Testis (tissue), 3 donors: ENCODE measurements around the gene NEUROD1. TPM values are rescaled to one million over a fixed set of nuclear protein-coding genes. Genes with fewer than 3 reads are reported as not detected.

Experiments used
- DNase-seq: peaks from one replicate; pipeline ENCODE4 v3.0.0-alpha.2; 2019
- H3K27ac ChIP-seq, 2 donors: fragments of 200-600 bp; sonication (generic); one replicate each; pipeline ENCODE4 v1.5.1; 2019
- H3K27me3 ChIP-seq: fragments of 200-600 bp; sonication (generic); one replicate; pipeline ENCODE4 v1.5.1; 2019
- H3K36me3 ChIP-seq: fragments of 200-600 bp; sonication (generic); one replicate; pipeline ENCODE4 v1.5.1; 2017; ENCODE audit warnings: low read depth; ENCODE audit errors: missing control alignments
- H3K4me1 ChIP-seq: fragments of 200-600 bp; sonication (generic); one replicate; pipeline ENCODE4 v1.5.1; 2019
- H3K4me3 ChIP-seq, 2 donors: fragments of 200-600 bp; sonication (generic); one replicate each; pipeline ENCODE4 v1.5.1; 2017 to 2019
- H3K9me3 ChIP-seq: fragments of 200-600 bp; sonication (generic); one replicate; pipeline ENCODE4 v1.5.1; 2017
- CTCF ChIP-seq, 3 experiments: fragments of 450-650 bp in 2 of 3; fragments of 200-600 bp in 1 of 3; sonication (generic) in 1 of 3; IDR thresholded peaks; one replicate each; pipeline ENCODE4 v1.5.1; 2016 to 2019; ENCODE audit warnings: antibody characterized with exemption in 3 of 3, mild to moderate bottlenecking in 2 of 3, moderate library complexity in 1 of 3
- POLR2A ChIP-seq: fragments of 450-650 bp; IDR thresholded peaks from one replicate; pipeline ENCODE4 v1.6.1; 2017; ENCODE audit warnings: antibody characterized with exemption, mild to moderate bottlenecking, moderate library complexity
- whole genome bisulfite sequencing, 2 donors: methylation state at CpG; one replicate each; pipeline ENCODE4 v1.1.5; 2018; 5-methylcytosine and 5-hydroxymethylcytosine counted together
- intact Hi-C: fragments of 100-400 bp; cut with DNase I; formaldehyde crosslinking; loops from one replicate; pipeline ENCODE4 v1.15.1; 2023; ENCODE audit warnings: low total_unique reads
- polyA plus RNA-seq: library from polyadenylated mRNA; stranded (reverse); fragments of 350-450 nt; fragmentation: Illumina TruSeq; extraction: RNeasy Lipid Tissue Mini Kit (QIAGEN cat#74804); gene quantifications from one replicate; pipeline ENCODE4 v1.2.3, GENCODE V29; 2014; ENCODE audit warnings: low read depth, low replicate concordance; ENCODE audit not compliant: insufficient read depth
- total RNA-seq, 2 donors: library from RNA; depleted of rRNA; stranded (reverse); fragments of >200 nt; gene quantifications; one replicate each; pipeline ENCODE4 v1.2.3, GENCODE V29; 2016

Gene NEUROD1
- total and polyA plus RNA-seq, 3 donors from 2014 or later = 0.19 to 0.62 (median 0.55) TPM

GRCh38 chr2:181684454-181685149 is 4.3 kb upstream of the NEUROD1 start:
- H3K27ac ChIP-seq = no peak overlapping the region
- DNase-seq = no peak
- TF ChIP-seq POLR2A = no peak
- no peaks in the 10 kb centered on the region for H3K36me3 ChIP-seq
- peaks cover 9% of the 10 kb centered on the region for H3K4me1 ChIP-seq
- H3K4me3 ChIP-seq = peak overlapping the region in 1 of 2 donors; percentile 27
- 4 to 9% methylated on average over 24 to 26 of the region's 26 CpGs for WGBS, 2 donors
- H3K27me3 ChIP-seq = no peaks in the 10 kb centered on the region
- intact Hi-C loops = no loop called here
- no peaks in the 10 kb centered on the region for H3K9me3 ChIP-seq

GRCh38 chr2:181683518-181684453 is 3.5 kb upstream of the NEUROD1 start:
- 1% methylated on average over 56 to 82 of the region's 85 CpGs for WGBS, 2 donors
- Histone ChIP-seq H3K27ac (no peak overlapping the region), H3K36me3 (no peaks in the 10 kb centered on the region), H3K9me3 (no peaks in the 10 kb centered on the region), H3K4me1 (peaks cover 9% of the 10 kb centered on the region), H3K27me3 (no peaks in the 10 kb centered on the region), H3K4me3 (peak overlapping the region; percentile 9 to 27)
- no peak for DNase-seq
- intact Hi-C loops = no loop called here
- no peak for TF ChIP-seq POLR2A
- TF ChIP-seq CTCF (IDR thresholded peaks at IDR 0.05) = no peak

- H3K9me3 ChIP-seq = no peaks in the 10 kb centered on the region
- peak overlapping the region in 1 of 2 donors; percentile 27 for H3K4me3 ChIP-seq
- peaks cover 9% of the 10 kb centered on the region for H3K4me1 ChIP-seq
- intact Hi-C loops = no loop called here
- no peaks in the 10 kb centered on the region for H3K27me3 ChIP-seq
- no peaks in the 10 kb centered on the region for H3K36me3 ChIP-seq
- WGBS, 2 donors = 2 to 4% methylated on average over 21 to 42 of the region's 42 CpGs
- no peak for DNase-seq
- no peak for TF ChIP-seq CTCF (IDR thresholded peaks at IDR 0.05)
- no peak for TF ChIP-seq POLR2A
- H3K27ac ChIP-seq = no peak overlapping the region
Measured at GRCh38 chr2:181682795-181683517, 2.6 kb upstream of the NEUROD1 start.

GRCh38 chr2:181682026-181682789 is 1.9 kb upstream of the NEUROD1 start:
- H3K36me3 ChIP-seq = no peaks in the 10 kb centered on the region
- H3K4me1 ChIP-seq = peaks cover 9% of the 10 kb centered on the region
- TF ChIP-seq CTCF (IDR thresholded peaks at IDR 0.05) (no peak), POLR2A (no peak)
- no peak for DNase-seq
- 6% methylated on average over 20 to 24 of the region's 24 CpGs for WGBS, 2 donors
- H3K9me3 ChIP-seq = no peaks in the 10 kb centered on the region
- intact Hi-C loops = no loop called here
- no peaks in the 10 kb centered on the region for H3K27me3 ChIP-seq
- no peak overlapping the region for H3K4me3 ChIP-seq
- no peak overlapping the region for H3K27ac ChIP-seq
